Astrocyte of the spinal cord (primary cell): ENCODE data around the gene KCNK15.

ENCODE experiments used
- DNase-seq: peaks from one replicate; pipeline ENCODE4 v3.0.0; 2011; ENCODE audit warnings: low read depth, low spot score
- H3K4me3 ChIP-seq: 2 replicates; pipeline ENCODE4 v1.5.1; 2011; ENCODE audit warnings: low read depth, mild to moderate bottlenecking, low read length, moderate library complexity
- in situ Hi-C: cut with HindIII; loops from 2 replicates; pipeline ENCODE4 v1.10.0; 2017; ENCODE audit warnings: low sequenced_read_pairs
- TF ChIP-seq, protein P1 (sequence below): IDR thresholded peaks from 2 replicates; pipeline ENCODE4 v1.5.1; 2012; ENCODE audit warnings: low read depth, mild to moderate bottlenecking, low read length, inconsistent platforms

Gene KCNK15

DNA sequence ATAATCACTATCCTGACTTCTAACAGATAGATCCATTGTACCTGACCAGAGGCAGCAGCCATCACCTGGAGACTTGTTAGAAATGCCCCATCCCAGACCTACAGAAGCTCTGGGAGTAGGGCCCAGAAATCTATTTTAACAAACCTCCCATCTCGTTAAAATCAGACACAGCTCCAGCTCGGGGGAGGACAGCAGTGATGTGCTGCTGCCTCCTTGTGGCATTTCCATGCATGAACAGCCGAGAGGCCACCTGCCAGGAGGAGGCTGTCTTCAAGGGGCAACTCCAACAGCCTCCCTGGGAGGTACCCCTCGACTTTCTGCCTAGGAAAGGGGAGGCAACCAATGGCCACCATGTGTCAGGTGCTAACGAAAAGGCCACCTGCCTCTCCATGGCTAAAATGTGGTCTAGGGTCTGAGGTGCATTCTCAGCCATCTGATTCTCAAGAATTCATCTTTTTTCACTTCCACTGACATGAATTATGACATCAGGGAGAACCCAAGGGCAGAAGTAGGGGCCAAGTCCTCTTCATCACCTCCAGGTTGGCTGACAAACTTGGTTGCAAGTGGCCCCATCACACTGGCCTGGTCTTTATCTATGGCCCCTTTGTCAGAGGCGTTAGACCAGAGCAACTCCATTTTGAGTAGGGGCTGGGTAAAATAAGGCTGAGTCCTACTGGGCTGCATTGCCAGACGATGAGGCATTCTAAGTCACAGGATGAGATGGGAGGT, 12.2 kb upstream of the KCNK15 start:
- in situ Hi-C loops = no loop called here
- TF ChIP-seq, protein P1, sequence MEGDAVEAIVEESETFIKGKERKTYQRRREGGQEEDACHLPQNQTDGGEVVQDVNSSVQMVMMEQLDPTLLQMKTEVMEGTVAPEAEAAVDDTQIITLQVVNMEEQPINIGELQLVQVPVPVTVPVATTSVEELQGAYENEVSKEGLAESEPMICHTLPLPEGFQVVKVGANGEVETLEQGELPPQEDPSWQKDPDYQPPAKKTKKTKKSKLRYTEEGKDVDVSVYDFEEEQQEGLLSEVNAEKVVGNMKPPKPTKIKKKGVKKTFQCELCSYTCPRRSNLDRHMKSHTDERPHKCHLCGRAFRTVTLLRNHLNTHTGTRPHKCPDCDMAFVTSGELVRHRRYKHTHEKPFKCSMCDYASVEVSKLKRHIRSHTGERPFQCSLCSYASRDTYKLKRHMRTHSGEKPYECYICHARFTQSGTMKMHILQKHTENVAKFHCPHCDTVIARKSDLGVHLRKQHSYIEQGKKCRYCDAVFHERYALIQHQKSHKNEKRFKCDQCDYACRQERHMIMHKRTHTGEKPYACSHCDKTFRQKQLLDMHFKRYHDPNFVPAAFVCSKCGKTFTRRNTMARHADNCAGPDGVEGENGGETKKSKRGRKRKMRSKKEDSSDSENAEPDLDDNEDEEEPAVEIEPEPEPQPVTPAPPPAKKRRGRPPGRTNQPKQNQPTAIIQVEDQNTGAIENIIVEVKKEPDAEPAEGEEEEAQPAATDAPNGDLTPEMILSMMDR = peak; percentile 93
- peak; percentile 71 for DNase-seq
- H3K4me3 ChIP-seq = no peak overlapping the region

DNA sequence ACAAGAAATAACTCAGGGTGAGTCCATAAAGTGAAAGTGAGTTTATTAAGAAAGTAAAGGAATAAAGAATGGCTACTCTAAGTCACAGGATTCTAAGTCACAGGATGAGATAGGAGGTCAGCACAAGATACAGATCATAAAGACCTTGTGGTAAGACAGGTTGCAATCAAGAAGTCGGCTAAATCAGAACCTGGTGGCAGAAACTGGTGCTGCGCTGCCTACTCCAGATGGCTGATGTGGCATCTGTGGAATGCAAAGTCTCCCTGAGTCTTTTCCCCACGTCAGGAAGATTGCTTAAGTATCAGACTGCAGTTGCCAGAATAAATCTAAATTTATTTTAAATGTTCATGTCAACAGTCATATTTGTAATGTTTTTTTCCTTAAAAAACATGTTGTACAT, 10.7 kb upstream of the KCNK15 start:
- DNase-seq = no peak
- TF ChIP-seq, protein P1 = no peak
- in situ Hi-C loops = no loop called here
- no peak overlapping the region for H3K4me3 ChIP-seq

DNA sequence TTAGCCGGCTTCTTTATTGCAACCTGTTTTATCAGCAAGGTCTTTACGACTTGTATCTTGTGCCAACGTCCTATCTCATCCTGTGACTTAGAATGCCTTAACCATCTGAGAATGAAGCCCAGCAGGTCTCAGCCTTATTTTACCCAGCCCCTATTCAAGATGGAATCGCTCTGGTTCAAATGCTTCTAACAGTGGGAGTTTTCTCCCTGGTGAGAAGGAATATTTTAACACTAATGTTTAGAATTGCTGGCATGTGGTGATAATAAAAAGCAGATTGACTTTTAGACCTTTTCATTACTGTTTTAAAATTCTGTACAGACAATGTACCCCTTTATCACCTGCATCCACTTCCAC, 9.9 kb upstream of the KCNK15 start:
- TF ChIP-seq, protein P1 = no peak
- H3K4me3 ChIP-seq = no peak overlapping the region
- no peak for DNase-seq
- in situ Hi-C loops = no loop called here

DNA sequence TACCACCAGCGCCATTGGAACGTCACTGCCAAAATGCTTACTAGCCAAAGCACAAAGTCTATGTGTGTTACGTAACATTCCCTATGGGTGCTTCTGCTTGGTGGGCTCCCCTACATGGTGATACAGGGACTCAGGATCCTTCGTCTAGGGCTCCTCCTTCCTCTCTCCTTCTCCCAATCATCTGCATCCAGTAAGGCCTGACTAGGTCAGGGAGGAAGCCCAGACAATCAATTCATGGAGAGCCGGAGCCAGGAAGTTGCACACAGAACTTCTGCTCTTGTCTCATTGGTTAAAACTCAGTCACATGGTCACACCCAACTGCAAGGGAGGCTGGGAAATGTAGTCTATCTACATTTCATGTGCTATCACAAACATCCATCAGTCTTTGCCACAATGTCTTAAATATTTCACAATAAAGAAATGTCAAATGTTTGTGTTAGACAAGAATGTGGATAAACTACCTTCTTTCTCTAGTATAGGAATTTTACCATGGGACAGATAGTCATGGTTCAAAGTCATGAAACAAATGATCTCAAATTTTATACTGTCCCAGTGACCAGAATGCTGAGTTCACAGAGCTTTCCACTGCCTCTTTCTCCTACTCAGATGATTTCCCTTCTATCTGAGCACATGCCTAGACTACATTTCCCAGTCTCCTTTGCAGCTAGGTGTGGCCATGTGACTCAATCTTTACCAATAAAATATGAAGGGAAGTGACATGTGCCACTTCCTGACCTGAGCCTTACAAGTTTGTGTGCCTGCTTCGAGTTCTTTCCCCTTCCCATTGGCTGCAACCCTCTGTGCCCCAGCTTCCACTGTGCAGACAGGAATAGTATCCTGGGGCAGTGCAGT, 9.3 kb upstream of the KCNK15 start:
- peak; percentile 78 for DNase-seq
- TF ChIP-seq, protein P1 = no peak
- no peak overlapping the region for H3K4me3 ChIP-seq

DNA sequence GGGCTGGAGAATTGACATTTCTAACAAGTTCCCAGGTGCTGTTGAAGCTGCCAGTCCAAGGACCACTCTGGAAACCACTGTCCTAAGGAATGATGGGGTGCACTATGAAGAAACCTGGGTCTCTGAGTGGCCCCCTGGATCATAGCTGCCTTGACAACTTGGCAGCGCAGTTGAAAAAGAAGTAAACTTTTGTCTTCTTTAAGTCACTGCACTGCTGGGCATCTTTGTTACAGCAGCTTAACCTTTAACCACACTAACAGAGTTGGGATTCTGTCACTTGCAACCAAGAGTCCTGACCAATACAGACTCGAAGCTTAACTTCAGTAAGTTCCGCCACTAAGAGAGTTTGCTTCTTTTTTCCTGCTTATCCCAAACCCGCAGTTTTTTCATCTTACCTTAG, 8.5 kb upstream of the KCNK15 start:
- TF ChIP-seq, protein P1 = no peak
- no peak overlapping the region for H3K4me3 ChIP-seq
- in situ Hi-C loops = no loop called here
- DNase-seq = no peak

More for the DNA sequence above, 9.3 kb upstream of the KCNK15 start:
- in situ Hi-C loops = no loop called here

DNA sequence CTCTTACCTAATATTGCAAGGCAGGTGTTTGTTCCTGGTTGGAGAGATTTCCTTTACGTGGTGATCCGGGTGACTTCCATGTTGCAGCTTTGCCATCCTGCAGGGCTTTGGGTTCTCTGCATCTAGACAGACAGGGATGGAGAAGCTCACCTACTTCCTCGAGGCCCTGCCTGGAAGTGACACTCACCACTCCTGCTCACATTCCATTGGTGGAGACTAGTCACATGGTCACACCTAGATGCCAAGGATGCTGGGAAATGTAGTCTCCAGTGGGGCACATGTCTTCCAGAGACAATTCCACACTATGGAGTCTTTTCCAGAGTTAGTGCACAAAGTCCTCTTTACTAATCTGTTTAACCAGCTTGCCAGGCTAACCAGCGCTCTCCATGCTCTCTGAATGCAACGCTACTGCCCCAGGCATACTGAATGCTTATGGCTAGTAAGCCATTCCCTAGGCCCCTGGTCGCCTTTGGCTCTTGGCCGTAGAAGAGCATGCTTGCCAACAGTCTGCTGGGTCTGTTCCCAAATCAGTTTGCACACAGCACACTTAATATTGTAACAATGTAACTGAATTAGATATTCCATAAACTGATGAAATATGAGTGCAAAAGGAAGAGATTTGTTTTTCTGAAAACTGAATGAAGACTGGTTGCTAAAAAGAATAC, 6.7 kb upstream of the KCNK15 start:
- in situ Hi-C loops = no loop called here
- H3K4me3 ChIP-seq = no peak overlapping the region
- peak; percentile 56 for DNase-seq
- TF ChIP-seq, protein P1 = no peak
